HG03097 (cell line): ENCODE results near the gene GINS1.
"Not testable (repeated sequence)": the region's sequence is repeated elsewhere in the genome, so short reads cannot be mapped to it uniquely, and the experiment has no call there.

Experiments
- ATAC-seq: cut with Tn5 transposase; IDR thresholded peaks from one replicate; pipeline ENCODE4 v1.9.1; 2021; ENCODE audit not compliant: unreplicated experiment, low FRiP score

GINS1 gene

DNA sequence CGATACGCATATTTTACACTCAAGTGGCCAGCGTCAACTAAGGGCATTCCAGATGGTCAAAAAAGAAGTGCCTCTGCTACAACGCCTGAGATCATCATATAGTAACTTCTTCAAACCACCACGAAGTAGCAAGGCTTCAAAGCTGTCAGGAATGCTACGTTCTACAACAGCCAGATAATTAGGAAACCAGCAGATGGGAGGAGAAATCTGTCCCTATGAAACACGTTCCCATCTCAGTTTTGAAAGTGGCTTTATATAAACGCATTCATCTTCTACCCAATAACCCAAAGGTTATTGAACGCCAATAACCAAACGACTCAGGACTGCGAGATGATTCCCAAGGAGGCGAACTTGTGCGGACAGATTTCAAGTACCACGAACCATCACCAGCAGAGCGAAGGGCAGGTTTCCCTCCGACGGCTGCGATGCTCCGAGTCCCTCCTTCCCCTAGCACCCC is 18.0 kb upstream of the GINS1 start:
- ATAC-seq = no peak

DNA sequence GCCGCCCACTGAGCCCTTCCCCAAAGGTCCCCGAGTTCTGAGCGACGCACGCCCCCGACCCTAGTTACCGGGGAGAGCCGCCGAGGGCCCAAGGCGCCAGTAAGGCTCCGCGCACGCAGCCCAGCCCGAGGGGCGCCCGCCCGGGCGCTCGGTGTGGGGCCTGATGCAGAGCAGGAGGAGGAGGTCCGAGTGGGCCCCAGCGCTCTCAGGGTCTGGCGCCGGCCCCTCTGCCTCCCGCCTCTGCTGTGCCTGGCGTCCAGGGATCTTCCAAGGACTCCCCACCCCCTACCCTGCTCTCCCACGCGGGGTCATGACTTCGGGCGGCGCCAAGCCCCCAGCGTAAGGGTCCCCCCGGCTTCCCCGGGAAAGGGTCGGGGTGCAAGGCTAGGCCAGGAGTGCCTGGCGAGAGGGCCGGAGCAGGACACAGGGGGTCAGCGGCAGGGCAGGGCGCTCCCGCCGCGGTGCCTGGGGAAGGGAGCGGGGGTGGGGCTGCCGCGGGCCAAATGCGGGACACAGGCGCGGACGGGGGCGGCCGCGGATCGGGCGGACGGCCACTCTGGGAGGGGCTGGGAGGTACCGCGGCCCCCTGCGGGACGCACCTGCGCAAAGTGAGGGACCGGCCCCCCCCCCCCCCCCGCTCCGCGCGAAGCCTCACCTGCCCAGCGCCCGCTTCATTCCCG is 17.5 kb upstream of the GINS1 start:
- ATAC-seq = peak; percentile 27

- peak; percentile 89 for ATAC-seq
Measured at GRCh38 chr20:25390538-25391528, 16.6 kb upstream of the GINS1 start, which contains the start of gene ABHD12. Gene ABHD12, minus strand, starts transcription at chr20:25390835. Its CDS starts 132 bp downstream, at chr20:25390703.

GRCh38 chr20:25394276-25394675 is 13.2 kb upstream of the GINS1 start:
- ATAC-seq = no peak

DNA sequence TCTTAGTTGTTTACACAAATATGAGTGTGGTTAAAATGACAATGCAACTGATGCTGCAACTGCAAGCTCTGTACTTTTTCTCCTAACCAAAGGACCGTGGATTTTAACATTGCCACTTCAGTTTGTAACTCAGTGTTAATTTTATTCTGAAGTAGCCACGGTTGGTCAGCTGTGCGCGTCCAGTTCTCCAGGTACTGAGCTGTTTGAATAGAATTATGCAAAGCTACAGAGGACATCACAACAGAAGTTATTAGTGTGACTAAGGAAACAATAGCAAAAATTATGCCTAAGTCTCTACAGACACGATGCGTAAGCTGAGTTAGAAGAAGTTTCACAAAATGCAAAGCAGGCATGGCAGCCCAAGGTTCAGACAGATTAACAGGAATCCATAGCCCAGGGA is 12.5 kb upstream of the GINS1 start:
- ATAC-seq = no peak

GRCh38 chr20:25397096-25397495 is 10.4 kb upstream of the GINS1 start:
- ATAC-seq = no peak

DNA sequence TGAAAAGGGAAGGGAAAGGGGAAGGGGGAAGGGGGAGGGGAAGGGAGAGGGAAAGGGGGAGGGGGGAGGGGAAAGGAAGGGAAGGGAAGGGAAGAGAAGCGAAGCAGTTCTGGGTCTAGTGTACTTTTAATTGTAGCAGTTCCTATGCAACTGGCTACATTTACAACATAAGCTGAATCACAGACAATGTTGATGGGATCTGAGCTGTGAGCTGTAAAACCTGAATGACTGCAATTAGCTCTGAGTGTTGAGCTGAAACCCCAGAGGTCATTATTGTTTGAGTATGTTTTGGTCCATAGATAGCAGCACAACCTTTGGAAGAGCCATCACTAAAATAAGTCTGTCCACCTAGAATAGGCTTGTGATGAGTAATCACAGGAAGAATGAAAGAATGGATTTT is 9.7 kb upstream of the GINS1 start:
- ATAC-seq = no peak

GRCh38 chr20:25398376-25399036 is 9.0 kb upstream of the GINS1 start:
- no peak for ATAC-seq

- no peak for ATAC-seq
Measured at GRCh38 chr20:25399037-25399430, 8.4 kb upstream of the GINS1 start.

- not testable (repeated sequence) for ATAC-seq
Measured at GRCh38 chr20:25400291-25400732, 7.2 kb upstream of the GINS1 start.

GRCh38 chr20:25402583-25402982 is 4.9 kb upstream of the GINS1 start:
- ATAC-seq = no peak

GRCh38 chr20:25408170-25408547 is 686 bp downstream of the GINS1 start:
- no peak for ATAC-seq

DNA sequence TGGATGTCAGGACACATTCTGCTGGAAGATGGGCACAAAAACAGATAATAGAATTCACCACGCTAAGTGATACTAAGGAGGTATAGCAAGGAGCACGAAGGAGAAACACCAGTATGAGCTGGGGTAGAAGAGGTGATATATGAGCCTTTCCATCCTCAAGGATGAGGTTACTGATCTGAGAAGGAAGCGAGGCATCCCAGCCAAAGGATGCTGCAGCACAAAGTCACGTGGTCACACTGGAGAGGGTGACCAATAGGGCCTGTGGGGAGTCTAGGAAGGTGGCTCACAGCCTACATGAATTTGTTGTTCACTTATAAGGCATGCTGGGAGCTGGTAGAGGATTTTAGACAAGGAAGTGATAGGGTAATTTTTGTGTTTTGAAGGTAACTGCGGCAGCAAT is 1.4 kb downstream of the GINS1 start:
- no peak for ATAC-seq

- no peak for ATAC-seq
Measured at GRCh38 chr20:25418776-25419175, 11.3 kb downstream of the GINS1 start.

DNA sequence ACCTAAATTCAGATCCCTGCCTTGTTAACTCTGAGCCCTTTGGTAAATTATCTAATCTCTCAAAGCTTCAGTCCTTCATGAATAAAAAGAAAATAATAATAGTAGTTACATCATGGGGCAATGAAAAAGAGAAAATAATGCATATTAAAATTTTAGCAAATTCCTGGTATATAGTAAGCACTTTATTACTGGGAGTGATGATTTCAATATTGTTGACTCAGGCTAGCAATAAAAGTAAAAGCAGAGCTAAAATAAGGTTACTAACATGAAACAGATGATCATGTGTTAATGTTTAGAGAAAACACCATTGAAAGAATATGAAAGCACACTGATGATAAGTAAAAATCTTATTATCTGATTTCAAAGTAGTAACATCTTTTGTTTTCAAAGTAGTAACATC is 13.6 kb downstream of the GINS1 start:
- no peak for ATAC-seq

- ATAC-seq = no peak
Measured at GRCh38 chr20:25422032-25422431, 14.6 kb downstream of the GINS1 start.

DNA sequence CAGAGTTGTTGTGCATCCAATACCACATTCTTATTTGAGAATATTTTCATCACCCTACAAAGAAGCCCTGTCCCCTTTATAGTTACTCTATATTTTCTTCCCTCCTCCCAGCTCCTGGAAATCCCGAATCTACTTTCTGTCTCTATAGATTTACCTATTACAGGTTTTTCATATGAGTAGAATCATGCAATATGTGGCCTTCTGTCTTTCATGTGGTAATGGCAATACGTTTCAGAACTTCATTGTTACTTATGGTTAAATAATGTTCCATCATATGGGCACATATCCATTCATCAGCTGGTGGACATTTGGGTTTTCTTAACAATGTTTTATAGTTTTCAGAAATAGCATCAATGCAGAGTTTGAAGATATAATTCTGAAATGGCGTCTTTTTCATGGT is 17.1 kb downstream of the GINS1 start:
- no peak for ATAC-seq

- ATAC-seq = no peak
Measured at GRCh38 chr20:25437153-25437581, 29.7 kb downstream of the GINS1 start.

DNA sequence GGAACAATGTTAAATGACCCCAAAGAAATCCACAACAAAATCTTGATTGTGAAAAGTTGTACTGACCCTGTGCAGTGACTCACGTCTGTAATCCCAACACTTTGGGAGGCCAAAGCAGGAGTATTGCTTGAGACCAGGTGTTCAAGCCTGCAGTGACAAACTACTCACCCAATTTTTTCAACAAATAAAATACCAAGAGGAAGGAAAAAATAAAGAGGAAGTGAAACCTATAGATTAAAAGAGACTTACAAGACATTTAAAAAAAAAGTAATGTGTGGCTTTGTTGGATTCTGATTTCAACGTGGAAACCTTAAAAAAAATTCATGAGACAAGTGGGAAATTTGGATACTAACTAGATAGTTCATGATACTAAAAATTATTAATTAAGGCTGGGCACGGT is 31.9 kb downstream of the GINS1 start:
- ATAC-seq = no peak

- ATAC-seq = no peak
Measured at GRCh38 chr20:25444556-25444955, 37.1 kb downstream of the GINS1 start.

GRCh38 chr20:25447671-25448070 is 40.2 kb downstream of the GINS1 start:
- no peak for ATAC-seq
